A673 (cell line): ENCODE data around the gene CATSPERZ.

Experiments used
- CTCF ChIP-seq: fragments of 300-800, 200-600 bp; sonication (generic); conservative IDR thresholded peaks from 2 replicates; pipeline ENCODE4 v1.5.1; 2017; ENCODE audit warnings: low read depth, mild to moderate bottlenecking, antibody characterized with exemption, low read length, moderate library complexity, mixed read lengths
- EZH2 ChIP-seq: fragments of 200-600 bp; sonication (generic); IDR thresholded peaks from 2 replicates; pipeline ENCODE4 v1.6.1; 2017; ENCODE audit warnings: borderline replicate concordance, low read depth, mild to moderate bottlenecking, mixed read lengths, antibody characterized with exemption, low read length; ENCODE audit not compliant: poor library complexity, severe bottlenecking

- TF ChIP-seq CTCF, result no peak
- TF ChIP-seq EZH2, result no peak
Observed at GRCh38 chr11:64268893-64269539, 31.1 kb upstream of the CATSPERZ start.
